GM18951 (cell line): ENCODE data around the gene ACTR2.

Experiments used
- POLR2A ChIP-seq: IDR thresholded peaks from 4 replicates; pipeline ENCODE4 v1.6.1; 2011; ENCODE audit warnings: mild to moderate bottlenecking; ENCODE audit not compliant: insufficient read length, insufficient read depth; ENCODE audit errors: extremely low read depth
- in situ Hi-C: fragments of 300-500 bp; cut with MboI; formaldehyde crosslinking; loops from one replicate; pipeline ENCODE4 v1.12.0; 2022; ENCODE audit warnings: low sequenced_read_pairs, mixed read lengths, inconsistent platforms; ENCODE audit not compliant: unreplicated experiment

ACTR2 gene

GRCh38 chr2:65227456-65228262, at the start of gene ACTR2:
ACTR2 (plus strand) TSS chr2:65227831; CDS start chr2:65227910, 79 bp downstream.
- peak; percentile 94 for TF ChIP-seq POLR2A
- in situ Hi-C loops: no loop called here

DNA sequence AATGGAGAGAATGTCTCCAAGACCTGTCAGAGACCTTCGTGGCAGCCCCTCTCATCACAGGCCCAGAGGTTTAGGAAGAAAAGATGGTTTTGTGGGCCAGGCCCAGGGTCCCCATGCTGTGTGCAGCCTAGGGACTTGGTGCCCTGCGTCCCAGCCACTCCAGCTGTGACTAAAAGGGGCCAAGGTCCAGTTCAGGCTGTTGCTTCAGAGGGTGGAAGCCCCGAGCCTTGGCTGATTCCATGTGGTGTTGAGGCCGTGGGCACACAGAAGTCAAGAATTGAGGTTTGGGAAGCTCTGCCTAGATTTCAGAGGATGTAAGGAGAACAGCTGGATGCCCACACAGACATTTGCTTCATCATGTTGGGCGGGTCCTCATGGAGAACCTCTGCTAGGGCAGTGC, 45.1 kb upstream of the ACTR2 start:
- no peak for TF ChIP-seq POLR2A
- in situ Hi-C loops: loop anchor here (25.0 kb wide), 1 partner anchor 120 kb away; the partner anchor contains the start of gene CEP68

- in situ Hi-C loops: loop anchor here (25.0 kb wide), 1 partner anchor 121 kb away; the partner anchor contains the start of gene CEP68
Measured at GRCh38 chr2:65183406-65183805, 44.2 kb upstream of the ACTR2 start.

DNA sequence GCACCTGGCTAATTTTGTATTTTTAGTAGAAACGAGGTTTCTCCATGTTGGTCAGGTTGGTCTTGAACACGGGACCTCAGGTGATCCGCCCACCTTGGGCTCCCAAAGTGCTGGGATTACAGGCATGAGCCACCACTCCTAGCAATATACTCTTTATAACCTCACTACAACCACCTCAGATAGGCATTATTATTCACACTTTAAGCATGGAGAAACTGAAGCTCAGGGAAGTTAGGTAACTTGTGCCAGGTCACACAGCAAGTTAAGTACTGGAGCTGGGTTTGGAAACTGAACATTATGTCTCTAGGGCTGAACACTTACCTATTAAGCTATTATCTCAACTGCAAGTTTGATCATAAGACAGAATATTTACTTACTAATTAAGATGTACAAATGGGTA, 42.6 kb upstream of the ACTR2 start:
- in situ Hi-C loops: loop anchor here (25.0 kb wide), 1 partner anchor 123 kb away; the partner anchor contains the start of gene CEP68

DNA sequence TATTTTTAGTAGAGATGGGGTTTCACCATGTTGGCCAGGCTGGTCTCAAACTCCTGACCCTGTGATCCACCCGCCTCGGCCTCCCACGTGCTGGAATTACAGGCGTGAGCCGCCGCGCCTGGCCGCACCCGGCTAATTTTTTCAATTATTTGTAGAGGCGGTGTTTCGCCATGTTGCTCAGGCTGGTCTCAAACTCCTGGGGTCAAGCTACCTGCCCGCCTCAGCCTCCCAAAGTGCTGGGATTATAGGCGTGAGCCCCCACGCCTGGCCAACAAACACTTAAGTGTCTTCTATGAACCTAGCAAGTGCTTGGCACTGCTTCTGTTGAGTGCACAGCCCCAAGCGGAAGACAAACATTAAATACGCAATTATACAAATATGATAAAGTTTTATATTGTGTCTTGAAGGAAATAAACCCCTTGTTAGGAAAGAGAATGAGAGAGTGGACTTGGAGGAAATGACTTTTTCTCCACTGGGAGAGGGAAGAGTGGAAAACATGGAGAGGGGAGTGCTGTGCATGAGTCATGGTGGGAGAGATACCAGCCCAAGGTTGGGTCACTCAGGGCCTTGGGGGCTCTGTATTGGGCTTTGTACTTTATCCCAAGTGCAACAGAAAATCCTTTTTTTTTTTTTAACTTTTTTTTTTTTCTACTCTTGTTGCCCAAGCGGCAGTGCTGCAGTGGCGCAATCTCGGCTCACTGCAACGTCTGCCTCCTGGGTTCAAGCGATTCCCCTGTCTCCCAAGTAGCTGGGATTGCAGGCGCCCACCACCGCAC, 41.4 kb upstream of the ACTR2 start:
- TF ChIP-seq POLR2A: no peak
- in situ Hi-C loops: loop anchor here (25.0 kb wide), 1 partner anchor 124 kb away; the partner anchor contains the start of gene CEP68

More for the DNA sequence above, 42.6 kb upstream of the ACTR2 start:
- TF ChIP-seq POLR2A: no peak

DNA sequence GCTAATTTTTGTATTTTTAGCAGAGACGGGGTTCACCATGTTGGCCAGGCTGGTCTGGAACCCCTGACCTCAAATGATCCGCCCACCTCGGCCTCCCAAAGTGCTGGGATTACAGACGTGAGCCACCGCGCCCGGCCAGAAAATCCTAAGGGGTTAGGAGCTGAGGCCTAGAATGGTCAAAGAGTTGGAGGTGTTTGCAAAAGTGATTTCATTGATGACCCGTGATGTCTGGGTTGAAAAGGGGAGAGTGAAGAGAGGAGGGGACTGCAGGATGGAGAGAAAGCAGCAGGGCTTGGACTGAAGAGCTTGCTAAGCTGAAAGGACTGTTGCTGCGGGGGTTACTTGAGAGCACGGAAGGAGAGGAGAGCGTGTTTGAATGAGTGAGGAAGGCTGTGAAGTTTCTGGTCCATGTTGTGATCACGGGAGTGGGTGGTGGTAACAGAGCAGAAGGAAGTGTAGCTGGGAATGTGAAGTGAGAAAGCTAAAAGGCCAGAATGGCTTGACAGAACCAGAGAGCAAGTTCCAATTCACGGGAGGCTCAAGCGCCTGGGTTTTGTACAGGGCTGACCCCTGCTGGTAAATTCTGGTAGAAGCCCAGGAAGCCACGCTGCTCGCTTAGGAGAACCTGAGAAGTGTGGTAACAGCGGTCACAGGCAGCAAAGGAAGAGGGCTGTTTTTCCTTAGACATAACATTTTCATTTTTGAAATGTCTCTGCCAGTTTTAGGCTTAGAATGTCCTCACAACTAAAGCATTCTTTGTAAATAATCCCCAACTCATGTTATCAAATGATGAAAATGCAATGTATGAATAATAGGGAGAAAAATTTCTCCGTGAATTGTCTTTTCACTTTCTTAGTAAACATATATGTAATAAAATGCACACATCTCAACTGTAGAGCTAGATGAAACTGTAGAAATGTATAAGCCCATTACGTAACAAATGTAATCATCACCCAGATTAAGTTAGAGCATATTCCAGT, 40.5 kb upstream of the ACTR2 start:
- TF ChIP-seq POLR2A: no peak
- in situ Hi-C loops: loop anchor here (25.0 kb wide), 1 partner anchor 125 kb away; the partner anchor contains the start of gene CEP68

DNA sequence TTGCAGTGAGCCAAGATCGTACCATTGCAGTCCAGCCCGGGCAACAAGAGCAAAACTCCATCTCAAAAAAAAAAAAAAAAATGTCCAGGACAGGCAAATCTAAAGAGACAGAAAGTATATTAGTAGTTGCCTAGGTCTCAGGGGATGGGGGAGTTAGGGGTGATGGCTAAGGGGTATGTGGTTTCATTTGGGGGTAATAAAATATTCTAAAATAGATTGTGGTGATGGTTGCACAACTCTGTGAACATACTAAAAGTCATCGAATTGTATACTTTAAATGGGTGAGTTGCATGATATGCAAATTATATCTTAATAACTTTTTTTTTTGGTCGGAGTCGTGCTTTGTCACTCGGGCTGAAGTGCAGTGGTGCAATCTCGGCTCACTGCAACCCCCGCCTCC, 34.2 kb upstream of the ACTR2 start:
- no peak for TF ChIP-seq POLR2A
- in situ Hi-C loops: loop anchor here (25.0 kb wide), 1 partner anchor 131 kb away; the partner anchor contains the start of gene CEP68

DNA sequence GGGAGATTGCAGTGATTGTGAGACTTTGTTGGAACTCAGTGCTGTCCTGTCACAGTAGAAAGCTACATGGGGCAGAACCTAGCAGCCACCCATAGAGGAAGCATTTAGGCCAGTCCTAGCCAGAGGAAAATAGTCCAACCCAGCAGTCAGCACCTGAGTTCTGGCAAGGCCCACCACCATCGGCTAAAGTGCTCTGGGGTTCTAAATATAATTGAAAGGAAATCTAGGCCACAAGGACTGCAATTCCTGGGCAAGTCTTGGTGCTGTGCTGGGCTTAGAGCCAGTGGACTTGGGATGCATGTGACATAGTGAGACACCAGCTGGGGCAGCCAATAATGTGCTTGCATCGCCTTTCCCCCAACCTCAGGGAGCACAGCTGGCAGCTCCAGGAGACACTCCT, 28.9 kb upstream of the ACTR2 start:
- no peak for TF ChIP-seq POLR2A
- in situ Hi-C loops: loop anchor here (25.0 kb wide), 1 partner anchor 136 kb away; the partner anchor contains the start of gene CEP68

GRCh38 chr2:65199166-65199565, 28.5 kb upstream of the ACTR2 start:
- TF ChIP-seq POLR2A: no peak
- in situ Hi-C loops: loop anchor here (25.0 kb wide), 1 partner anchor 137 kb away; the partner anchor contains the start of gene CEP68

DNA sequence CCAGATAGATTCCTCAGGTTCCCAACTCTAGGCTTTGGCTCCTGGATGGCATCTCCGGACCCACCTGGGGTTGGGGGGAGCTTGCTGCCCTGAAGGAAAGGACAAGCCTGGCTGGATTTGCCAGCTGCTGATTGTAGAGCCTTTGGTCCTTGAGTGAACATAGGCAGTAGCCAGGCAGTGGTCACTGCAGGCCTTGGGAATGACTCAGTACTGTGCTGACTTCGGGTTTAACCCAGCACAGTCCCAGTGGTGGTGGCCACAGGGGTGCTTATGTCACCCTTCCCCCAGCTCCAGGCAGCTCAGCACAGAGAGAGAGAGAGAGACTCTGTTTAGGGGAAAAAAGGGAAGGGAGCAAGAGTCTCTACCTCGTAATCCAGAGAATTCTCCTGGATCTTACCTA, 27.7 kb upstream of the ACTR2 start:
- in situ Hi-C loops: loop anchor here (25.0 kb wide), 1 partner anchor 138 kb away; the partner anchor contains the start of gene CEP68
- TF ChIP-seq POLR2A: no peak

GRCh38 chr2:65204461-65205210, 23.0 kb upstream of the ACTR2 start:
- TF ChIP-seq POLR2A: peak; percentile 17
- in situ Hi-C loops: no loop called here

- no peak for TF ChIP-seq POLR2A
- in situ Hi-C loops: no loop called here
Measured at GRCh38 chr2:65212115-65212514, 15.5 kb upstream of the ACTR2 start.
